NCI-H446 treated with DMSO at 0.1 percent for 48 hours (cell line): ENCODE measurements around the gene TMEM258.

Experiments
- DNase-seq: peaks from one replicate; lab custom pipeline; 2025; lab: John Stamatoyannopoulos, UW

The TMEM258 gene

DNA sequence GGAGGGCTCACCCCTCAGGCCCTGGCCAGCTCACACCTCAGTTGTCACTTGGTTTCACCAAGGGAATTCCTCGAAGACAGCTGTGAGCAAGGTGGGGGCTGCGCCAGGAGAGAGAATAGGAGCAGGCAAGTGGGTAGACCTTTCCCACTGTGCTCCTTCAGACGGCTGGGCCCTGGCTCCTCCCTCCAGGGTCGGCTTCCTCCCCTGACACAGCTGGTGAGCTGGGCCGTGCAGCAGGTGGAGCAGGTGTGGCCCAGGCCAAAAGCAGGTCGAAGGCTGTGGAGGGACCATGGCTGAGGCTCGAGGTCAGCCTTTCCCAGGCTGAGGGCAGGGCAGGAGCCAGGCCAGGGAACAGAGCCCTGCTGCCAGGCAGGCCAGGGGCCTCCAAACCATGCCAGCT is 52.4 kb downstream of the TMEM258 start:
- no peak for DNase-seq

DNA sequence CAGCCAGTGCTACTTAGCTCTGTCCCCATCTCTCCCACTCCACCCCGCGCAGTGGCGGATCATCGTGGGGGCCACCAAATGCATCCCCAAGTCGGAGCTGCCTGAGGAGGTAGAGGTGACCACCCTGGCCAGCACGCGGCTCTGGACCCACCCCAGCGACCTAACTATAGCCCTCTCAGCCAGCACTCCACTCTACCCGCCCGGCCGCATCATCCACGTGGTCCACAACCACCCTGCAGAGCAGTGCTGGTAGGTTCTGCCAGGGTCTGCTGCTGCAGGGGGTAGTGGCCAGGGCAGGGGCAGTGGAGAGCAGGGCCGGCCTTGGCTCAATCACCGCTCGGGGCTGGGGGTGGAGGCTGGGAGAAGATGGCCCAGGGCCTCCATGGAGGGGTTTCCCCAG is 53.0 kb downstream of the TMEM258 start:
- DNase-seq, result no peak
